ENCODE measurements around the gene SSC4D.

Gene SSC4D

GRCh38 chr7:76377186-76377918 is 32.1 kb downstream of the SSC4D start:
- Histone ChIP-seq H3K9me3 (no peaks in the 10 kb centered on the region), H3K4me1 (peaks cover 6 to 48% (median 29%) of the 10 kb centered on the region in 4 donors), H3K4me3 (no peak overlapping the region), H3K27ac (peak overlapping the region; percentile 52 to 87), H3K36me3 (no peaks in the 10 kb centered on the region), H3K27me3 (peaks cover 0 to 4% of the 10 kb centered on the region in 2 donors)
- TF ChIP-seq CTCF (IDR thresholded peaks at IDR 0.05): no peak
- DNase-seq: no peak
- intact Hi-C loops (cut with DNase I; ENCODE audit: low total_unique reads): no loop called here

GRCh38 chr7:76375251-76375650 is 34.2 kb downstream of the SSC4D start:
- Histone ChIP-seq H3K9me3 (no peaks in the 10 kb centered on the region), H3K4me3 (no peak overlapping the region), H3K36me3 (no peaks in the 10 kb centered on the region), H3K27me3 (peaks cover 0 to 4% of the 10 kb centered on the region in 2 donors), H3K4me1 (peaks cover 6 to 37% (median 20%) of the 10 kb centered on the region in 4 donors), H3K27ac (no peak overlapping the region)
- TF ChIP-seq CTCF (IDR thresholded peaks at IDR 0.05): no peak
- no peak for DNase-seq
- intact Hi-C loops (cut with DNase I; ENCODE audit: low total_unique reads): no loop called here

- H3K27me3 ChIP-seq: no peaks in the 10 kb centered on the region
- no peak overlapping the region for H3K4me3 ChIP-seq
- H3K27ac ChIP-seq: no peak overlapping the region
- peaks cover 0 to 20% (median 11%) of the 10 kb centered on the region in 4 donors for H3K4me1 ChIP-seq
- TF ChIP-seq CTCF (IDR thresholded peaks at IDR 0.05): no peak
- intact Hi-C loops (cut with DNase I; ENCODE audit: low total_unique reads): no loop called here
- H3K9me3 ChIP-seq: no peaks in the 10 kb centered on the region
- DNase-seq: no peak
- no peaks in the 10 kb centered on the region for H3K36me3 ChIP-seq
Observed at GRCh38 chr7:76372984-76373833, 36.3 kb downstream of the SSC4D start.

- DNase-seq: no peak
- Histone ChIP-seq H3K4me3 (no peak overlapping the region), H3K4me1 (peaks cover 0 to 10% (median 3%) of the 10 kb centered on the region in 4 donors), H3K9me3 (no peaks in the 10 kb centered on the region), H3K27me3 (no peaks in the 10 kb centered on the region), H3K27ac (no peak overlapping the region), H3K36me3 (no peaks in the 10 kb centered on the region)
- TF ChIP-seq CTCF (IDR thresholded peaks at IDR 0.05): no peak
- intact Hi-C loops (cut with DNase I; ENCODE audit: low total_unique reads): no loop called here
Observed at GRCh38 chr7:76371396-76371795, 38.1 kb downstream of the SSC4D start.

GRCh38 chr7:76369018-76369417 is 40.5 kb downstream of the SSC4D start:
- intact Hi-C loops (cut with DNase I; ENCODE audit: low total_unique reads): no loop called here
- H3K27ac ChIP-seq: no peak overlapping the region
- no peaks in the 10 kb centered on the region for H3K36me3 ChIP-seq
- DNase-seq: no peak
- no peaks in the 10 kb centered on the region for H3K9me3 ChIP-seq
- H3K4me1 ChIP-seq: peaks cover 0 to 24% (median 13%) of the 10 kb centered on the region in 4 donors
- H3K27me3 ChIP-seq: no peaks in the 10 kb centered on the region
- no peak overlapping the region for H3K4me3 ChIP-seq
- no peak for TF ChIP-seq CTCF (IDR thresholded peaks at IDR 0.05)
